Choroid plexus epithelial cell (primary cell): ENCODE measurements around the gene DAPK1.
A peak's percentile ranks its signal among the peaks of the same experiment; 100 is the strongest.

Source experiments
- DNase-seq: peaks from one replicate; pipeline ENCODE4 v3.0.0-alpha.2; 2010; ENCODE audit warnings: low read depth
- H3K4me3 ChIP-seq: 2 replicates; pipeline ENCODE4 v1.5.1; 2011; ENCODE audit warnings: low read depth, mild to moderate bottlenecking, control low read depth, low read length, moderate library complexity
- TF ChIP-seq, protein P1 (sequence below): conservative IDR thresholded peaks from 2 replicates; pipeline ENCODE4 v1.5.1; 2011; ENCODE audit warnings: low read depth, mild to moderate bottlenecking, control low read depth, inconsistent platforms, low read length, moderate library complexity

Gene DAPK1

DNA sequence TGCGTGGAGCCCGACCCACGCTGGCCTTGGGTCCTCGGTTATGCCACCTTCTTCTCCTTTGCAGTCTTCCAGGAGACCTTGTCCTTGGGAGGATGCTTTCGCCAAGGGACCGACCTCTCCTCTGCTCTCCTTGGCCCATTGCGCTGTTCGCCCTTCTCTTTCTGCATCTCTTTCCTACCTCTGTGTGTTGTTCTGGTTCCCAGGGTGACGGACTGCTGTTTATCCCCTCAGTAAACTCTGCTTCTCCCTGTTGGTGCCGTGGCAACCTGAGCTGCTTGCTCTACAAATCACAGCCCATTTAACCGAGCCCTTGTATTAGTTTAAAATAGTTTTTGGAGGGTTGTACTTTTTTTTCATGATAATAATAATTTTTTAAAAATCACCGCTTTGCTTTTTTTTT lies 97.9 kb downstream of the DAPK1 start:
- no peak for DNase-seq
- H3K4me3 ChIP-seq: no peak overlapping the region
- TF ChIP-seq, protein P1, sequence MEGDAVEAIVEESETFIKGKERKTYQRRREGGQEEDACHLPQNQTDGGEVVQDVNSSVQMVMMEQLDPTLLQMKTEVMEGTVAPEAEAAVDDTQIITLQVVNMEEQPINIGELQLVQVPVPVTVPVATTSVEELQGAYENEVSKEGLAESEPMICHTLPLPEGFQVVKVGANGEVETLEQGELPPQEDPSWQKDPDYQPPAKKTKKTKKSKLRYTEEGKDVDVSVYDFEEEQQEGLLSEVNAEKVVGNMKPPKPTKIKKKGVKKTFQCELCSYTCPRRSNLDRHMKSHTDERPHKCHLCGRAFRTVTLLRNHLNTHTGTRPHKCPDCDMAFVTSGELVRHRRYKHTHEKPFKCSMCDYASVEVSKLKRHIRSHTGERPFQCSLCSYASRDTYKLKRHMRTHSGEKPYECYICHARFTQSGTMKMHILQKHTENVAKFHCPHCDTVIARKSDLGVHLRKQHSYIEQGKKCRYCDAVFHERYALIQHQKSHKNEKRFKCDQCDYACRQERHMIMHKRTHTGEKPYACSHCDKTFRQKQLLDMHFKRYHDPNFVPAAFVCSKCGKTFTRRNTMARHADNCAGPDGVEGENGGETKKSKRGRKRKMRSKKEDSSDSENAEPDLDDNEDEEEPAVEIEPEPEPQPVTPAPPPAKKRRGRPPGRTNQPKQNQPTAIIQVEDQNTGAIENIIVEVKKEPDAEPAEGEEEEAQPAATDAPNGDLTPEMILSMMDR: no peak

DNA sequence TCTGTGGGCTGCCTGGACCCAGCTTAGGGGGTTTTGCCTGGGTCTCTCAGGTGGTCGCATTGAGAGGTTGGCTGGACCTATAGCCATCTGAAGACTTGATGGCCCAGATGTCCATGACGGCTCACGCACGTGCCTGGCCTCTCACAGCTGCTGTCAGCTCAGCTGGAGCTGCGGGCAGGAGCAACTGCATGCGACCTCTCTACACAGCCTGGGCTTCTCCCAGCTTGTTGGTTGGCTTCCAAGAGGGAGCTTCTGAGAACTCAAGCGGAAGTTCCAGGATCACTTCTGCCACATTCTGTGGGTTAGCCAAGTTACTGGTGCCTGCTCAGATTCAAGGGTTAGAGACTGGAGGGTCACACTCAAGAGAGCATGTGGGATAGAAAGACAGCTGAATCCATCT lies 99.2 kb downstream of the DAPK1 start:
- peak; percentile 55 for DNase-seq
- TF ChIP-seq, protein P1: no peak
- no peak overlapping the region for H3K4me3 ChIP-seq

DNA sequence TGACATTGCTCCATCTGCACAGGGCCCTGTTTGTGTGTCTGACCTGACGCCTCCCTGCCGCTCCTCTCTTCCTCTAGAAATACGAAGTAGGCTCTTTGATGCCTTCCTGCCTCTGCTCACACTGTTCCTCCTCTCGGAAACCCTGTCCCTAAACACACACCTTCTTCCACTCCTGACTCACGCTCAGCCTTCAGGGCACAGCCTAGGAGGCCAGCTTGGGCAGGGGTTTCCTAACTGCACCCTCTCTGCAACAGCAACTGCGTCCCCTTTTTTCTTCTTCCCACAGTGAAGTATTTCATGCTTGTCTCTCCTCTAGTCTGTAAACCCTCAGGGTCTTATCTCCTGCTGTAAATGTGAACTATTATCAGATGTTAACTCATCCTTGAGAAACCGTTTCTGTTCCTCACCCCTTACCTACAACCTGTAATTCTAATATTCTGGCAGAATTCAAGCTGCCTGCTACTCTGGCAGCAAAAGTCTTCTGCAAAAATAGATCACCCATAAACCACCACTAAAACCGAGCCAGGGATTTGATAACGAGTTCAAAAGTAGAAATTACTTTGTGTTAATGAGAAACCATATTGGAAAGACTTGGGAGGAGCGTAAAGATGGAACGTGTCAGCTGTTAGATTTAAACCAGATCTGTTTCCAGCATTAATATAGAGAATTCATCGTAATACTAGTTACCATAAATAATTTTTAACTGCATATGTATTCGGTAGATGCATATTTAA lies 100.2 kb downstream of the DAPK1 start:
- TF ChIP-seq, protein P1: no peak
- no peak for DNase-seq
- no peak overlapping the region for H3K4me3 ChIP-seq

DNA sequence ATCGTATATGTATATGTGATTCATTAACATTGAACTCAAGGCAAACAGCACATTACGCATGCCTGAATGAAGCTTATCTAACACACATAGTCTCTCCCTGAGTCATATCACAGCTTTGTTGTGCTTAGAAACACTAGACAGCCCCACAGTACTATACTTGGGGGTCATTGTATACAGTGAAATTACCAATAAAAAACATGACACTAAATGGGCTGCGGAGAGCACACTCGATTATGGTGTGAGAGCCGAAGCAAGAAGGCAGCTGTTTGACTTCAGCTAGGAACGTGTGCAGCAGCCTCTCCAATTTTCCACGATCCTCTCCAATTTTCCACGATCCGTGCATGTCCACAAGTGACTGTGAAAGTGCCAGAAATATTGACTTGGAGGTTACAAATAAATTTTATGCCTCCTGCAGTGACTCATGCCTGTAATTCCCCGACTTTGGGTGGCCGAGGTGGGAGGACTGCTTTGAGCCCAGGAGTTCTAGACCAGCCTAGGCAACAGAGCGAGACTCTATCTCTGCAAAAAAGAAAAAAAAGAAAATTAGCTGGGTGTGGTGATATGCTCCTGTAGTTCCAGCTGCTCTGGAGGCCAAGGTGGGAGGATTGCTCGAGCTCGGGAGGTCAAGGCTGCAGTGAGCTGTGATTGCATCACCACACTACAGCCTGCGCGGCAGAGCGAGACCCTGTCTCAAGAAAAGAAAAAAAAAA lies 102.4 kb downstream of the DAPK1 start:
- H3K4me3 ChIP-seq: peak overlapping the region; percentile 7
- DNase-seq: peak; percentile 93
- TF ChIP-seq, protein P1: no peak

GRCh38 chr9:87601176-87601575 lies 103.5 kb downstream of the DAPK1 start:
- no peak for DNase-seq
- H3K4me3 ChIP-seq: no peak overlapping the region
- TF ChIP-seq, protein P1: no peak

DNA sequence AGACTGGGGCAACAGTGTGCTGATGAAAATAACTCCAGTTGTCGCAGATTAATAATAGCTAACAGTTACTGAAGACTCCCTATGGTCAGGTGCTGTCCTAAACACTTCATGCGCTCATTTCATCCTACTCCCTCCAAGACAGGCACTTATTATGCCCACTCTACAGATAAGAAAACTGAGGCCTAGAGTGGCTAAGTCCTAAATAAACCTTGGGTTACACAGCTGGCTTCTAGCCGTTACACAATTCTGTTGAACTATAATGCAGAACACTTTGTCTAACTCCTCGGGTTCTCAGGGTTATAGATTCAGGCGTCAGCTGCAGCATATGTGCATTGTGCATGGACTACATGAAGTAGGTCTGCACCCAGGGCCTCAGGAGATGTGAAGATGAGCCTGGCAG lies 103.9 kb downstream of the DAPK1 start:
- H3K4me3 ChIP-seq: no peak overlapping the region
- no peak for DNase-seq
- TF ChIP-seq, protein P1: no peak
